Effector memory CD4-positive, alpha-beta T cell (primary cell): Measurements from ENCODE around the gene ZNF415.

Experiments
- DNase-seq, 3 donors: peaks; one replicate each; pipeline ENCODE4 v3.0.0-alpha.2; 2020
- H3K27ac ChIP-seq: 2 replicates; pipeline ENCODE4 v1.7.0; 2013; ENCODE audit warnings: mild to moderate bottlenecking, low read length, moderate library complexity; ENCODE audit not compliant: insufficient read depth, poor library complexity, severe bottlenecking
- H3K27me3 ChIP-seq: replicated peaks from 2 replicates; pipeline ENCODE4 v1.7.0; 2013; ENCODE audit warnings: mild to moderate bottlenecking, low read length; ENCODE audit not compliant: insufficient read depth, control insufficient read depth, poor library complexity, severe bottlenecking
- H3K36me3 ChIP-seq: 2 replicates; pipeline ENCODE4 v1.7.0; 2013; ENCODE audit warnings: mild to moderate bottlenecking, low read length, moderate library complexity; ENCODE audit not compliant: control insufficient read depth, insufficient read depth
- H3K4me1 ChIP-seq: 2 replicates; pipeline ENCODE4 v1.7.0; 2013; ENCODE audit warnings: low read length, mild to moderate bottlenecking; ENCODE audit not compliant: control insufficient read depth, insufficient read depth, poor library complexity, severe bottlenecking
- H3K4me3 ChIP-seq: 2 replicates; pipeline ENCODE4 v1.7.0; 2013; ENCODE audit warnings: low read length, low read depth, mild to moderate bottlenecking; ENCODE audit not compliant: insufficient read depth, poor library complexity, severe bottlenecking
- H3K9me3 ChIP-seq: 2 replicates; pipeline ENCODE4 v1.7.0; 2013; ENCODE audit warnings: mild to moderate bottlenecking, low read length, moderate library complexity; ENCODE audit not compliant: control insufficient read depth
- total RNA-seq, 3 donors: gene quantifications; one replicate each; lab custom pipeline; 2026; lab: John Stamatoyannopoulos, UW

ZNF415 gene
- 0.17 to 1.5 (median 0.35) reads per million in 3 donors for total RNA-seq

- Histone ChIP-seq H3K9me3 (peaks cover 25% of the 10 kb centered on the region), H3K27me3 (no peaks in the 10 kb centered on the region), H3K4me3 (peak within 1 kb of the TSS; percentile 22), H3K27ac (no peak within 1 kb of the TSS), H3K4me1 (no peaks in the 10 kb centered on the region), H3K36me3 (no peaks in the 10 kb centered on the region)
- DNase-seq: peak in 1 of 3 donors; percentile 19
Observed at GRCh38 chr19:53132141-53132991, at the start of gene ZNF415. Gene ZNF415 (minus strand): TSS chr19:53132910. CDS start chr19:53122676, 10,234 bp downstream.

- Histone ChIP-seq H3K4me1 (no peaks in the 10 kb centered on the region), H3K36me3 (peaks cover 3% of the 10 kb centered on the region), H3K27me3 (no peaks in the 10 kb centered on the region), H3K9me3 (no peaks in the 10 kb centered on the region), H3K4me3 (no peak overlapping the region), H3K27ac (no peak overlapping the region)
- DNase-seq: no peak
Observed at GRCh38 chr19:53182202-53182601, 49.5 kb upstream of the ZNF415 start.

GRCh38 chr19:53177986-53178385, 45.3 kb upstream of the ZNF415 start:
- Histone ChIP-seq H3K36me3 (peaks cover 3% of the 10 kb centered on the region), H3K4me3 (no peak overlapping the region), H3K9me3 (peaks cover 6% of the 10 kb centered on the region), H3K4me1 (no peaks in the 10 kb centered on the region), H3K27ac (no peak overlapping the region), H3K27me3 (no peaks in the 10 kb centered on the region)
- DNase-seq: no peak

GRCh38 chr19:53172889-53173288, 40.2 kb upstream of the ZNF415 start:
- Histone ChIP-seq H3K9me3 (peaks cover 6% of the 10 kb centered on the region), H3K4me1 (no peaks in the 10 kb centered on the region), H3K27ac (no peak overlapping the region), H3K4me3 (no peak overlapping the region), H3K27me3 (no peaks in the 10 kb centered on the region), H3K36me3 (no peaks in the 10 kb centered on the region)
- DNase-seq: no peak

- H3K27ac ChIP-seq: no peak overlapping the region
- no peaks in the 10 kb centered on the region for H3K27me3 ChIP-seq
- peaks cover 28% of the 10 kb centered on the region for H3K9me3 ChIP-seq
- DNase-seq: no peak
- H3K36me3 ChIP-seq: peaks cover 4% of the 10 kb centered on the region
- no peaks in the 10 kb centered on the region for H3K4me1 ChIP-seq
- no peak overlapping the region for H3K4me3 ChIP-seq
Observed at GRCh38 chr19:53165691-53166091, 33.0 kb upstream of the ZNF415 start.

GRCh38 chr19:53161123-53161522, 28.4 kb upstream of the ZNF415 start:
- no peak overlapping the region for H3K4me3 ChIP-seq
- H3K9me3 ChIP-seq: peaks cover 25% of the 10 kb centered on the region
- no peaks in the 10 kb centered on the region for H3K27me3 ChIP-seq
- H3K4me1 ChIP-seq: peaks cover 5% of the 10 kb centered on the region
- H3K36me3 ChIP-seq: peaks cover 3% of the 10 kb centered on the region
- no peak overlapping the region for H3K27ac ChIP-seq
- no peak for DNase-seq

- no peak for DNase-seq
- Histone ChIP-seq H3K4me1 (peaks cover 5% of the 10 kb centered on the region), H3K4me3 (no peak overlapping the region), H3K9me3 (peaks cover 18% of the 10 kb centered on the region), H3K27me3 (no peaks in the 10 kb centered on the region), H3K36me3 (no peaks in the 10 kb centered on the region), H3K27ac (no peak overlapping the region)
Observed at GRCh38 chr19:53160350-53160749, 27.6 kb upstream of the ZNF415 start.

GRCh38 chr19:53158119-53158656, 25.5 kb upstream of the ZNF415 start:
- Histone ChIP-seq H3K27ac (peak overlapping the region; percentile 37), H3K4me3 (peak overlapping the region; percentile 57), H3K27me3 (no peaks in the 10 kb centered on the region), H3K9me3 (peaks cover 7% of the 10 kb centered on the region), H3K36me3 (peaks cover 13% of the 10 kb centered on the region), H3K4me1 (peaks cover 5% of the 10 kb centered on the region)
- DNase-seq: peak in 1 of 3 donors; percentile 21

- H3K4me3 ChIP-seq: peak overlapping the region; percentile 57
- H3K27me3 ChIP-seq: no peaks in the 10 kb centered on the region
- no peak overlapping the region for H3K27ac ChIP-seq
- H3K4me1 ChIP-seq: peaks cover 5% of the 10 kb centered on the region
- H3K9me3 ChIP-seq: peaks cover 2% of the 10 kb centered on the region
- H3K36me3 ChIP-seq: peaks cover 17% of the 10 kb centered on the region
- no peak for DNase-seq
Observed at GRCh38 chr19:53157626-53158025, 24.9 kb upstream of the ZNF415 start.

- no peaks in the 10 kb centered on the region for H3K27me3 ChIP-seq
- H3K27ac ChIP-seq: no peak overlapping the region
- DNase-seq: no peak
- H3K4me3 ChIP-seq: no peak overlapping the region
- H3K9me3 ChIP-seq: no peaks in the 10 kb centered on the region
- H3K36me3 ChIP-seq: peaks cover 17% of the 10 kb centered on the region
- peaks cover 5% of the 10 kb centered on the region for H3K4me1 ChIP-seq
Observed at GRCh38 chr19:53156850-53157249, 24.1 kb upstream of the ZNF415 start.
